ENCODE measurements around the gene LUZP1. TPM values are rescaled to one million over a fixed set of nuclear protein-coding genes. Genes with fewer than 3 reads are reported as not detected.

LUZP1 gene
- total RNA-seq, 1 experiment from 2014 or later, result 43.4 TPM

GRCh38 chr1:23081376-23081775, 87.3 kb downstream of the LUZP1 start:
- ChIA-PET POLR2A (no interaction called here), CTCF (interaction anchor here (0.6 to 3.3 kb wide), 11 partner anchors 14 to 135 kb away, joined by 3 to 32 read pairs (median 3); no protein-coding TSS in a partner anchor)
- peak overlapping the region; percentile 31 for H3K27ac Mint-ChIP-seq
- TF ChIP-seq, protein P1, sequence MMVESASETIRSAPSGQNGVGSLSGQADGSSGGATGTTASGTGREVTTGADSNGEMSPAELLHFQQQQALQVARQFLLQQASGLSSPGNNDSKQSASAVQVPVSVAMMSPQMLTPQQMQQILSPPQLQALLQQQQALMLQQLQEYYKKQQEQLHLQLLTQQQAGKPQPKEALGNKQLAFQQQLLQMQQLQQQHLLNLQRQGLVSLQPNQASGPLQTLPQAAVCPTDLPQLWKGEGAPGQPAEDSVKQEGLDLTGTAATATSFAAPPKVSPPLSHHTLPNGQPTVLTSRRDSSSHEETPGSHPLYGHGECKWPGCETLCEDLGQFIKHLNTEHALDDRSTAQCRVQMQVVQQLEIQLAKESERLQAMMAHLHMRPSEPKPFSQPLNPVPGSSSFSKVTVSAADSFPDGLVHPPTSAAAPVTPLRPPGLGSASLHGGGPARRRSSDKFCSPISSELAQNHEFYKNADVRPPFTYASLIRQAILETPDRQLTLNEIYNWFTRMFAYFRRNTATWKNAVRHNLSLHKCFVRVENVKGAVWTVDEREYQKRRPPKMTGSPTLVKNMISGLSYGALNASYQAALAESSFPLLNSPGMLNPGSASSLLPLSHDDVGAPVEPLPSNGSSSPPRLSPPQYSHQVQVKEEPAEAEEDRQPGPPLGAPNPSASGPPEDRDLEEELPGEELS (CRISPR knock-in tag; IDR thresholded peaks at IDR 0.05), result no peak
- TF ChIP-seq PRRX2 (CRISPR knock-in tag; IDR thresholded peaks at IDR 0.05), result no peak
- TF ChIP-seq CTCF (IDR thresholded peaks at IDR 0.05), result peak; percentile 26; the same call in 1 of the 2 replicates
- TF ChIP-seq ZBTB21 (CRISPR knock-in tag; IDR thresholded peaks at IDR 0.05; ENCODE audit: borderline replicate concordance), result no peak
- TF ChIP-seq NFYB (CRISPR knock-in tag; conservative IDR thresholded peaks at IDR 0.05; ENCODE audit: low read depth), result no peak
- TF ChIP-seq ZNF263 (CRISPR knock-in tag; IDR thresholded peaks at IDR 0.05; ENCODE audit: low read depth), result no peak
- TF ChIP-seq, protein P2, sequence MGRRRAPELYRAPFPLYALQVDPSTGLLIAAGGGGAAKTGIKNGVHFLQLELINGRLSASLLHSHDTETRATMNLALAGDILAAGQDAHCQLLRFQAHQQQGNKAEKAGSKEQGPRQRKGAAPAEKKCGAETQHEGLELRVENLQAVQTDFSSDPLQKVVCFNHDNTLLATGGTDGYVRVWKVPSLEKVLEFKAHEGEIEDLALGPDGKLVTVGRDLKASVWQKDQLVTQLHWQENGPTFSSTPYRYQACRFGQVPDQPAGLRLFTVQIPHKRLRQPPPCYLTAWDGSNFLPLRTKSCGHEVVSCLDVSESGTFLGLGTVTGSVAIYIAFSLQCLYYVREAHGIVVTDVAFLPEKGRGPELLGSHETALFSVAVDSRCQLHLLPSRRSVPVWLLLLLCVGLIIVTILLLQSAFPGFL (CRISPR knock-in tag; IDR thresholded peaks at IDR 0.05; ENCODE audit: borderline replicate concordance), result no peak
- no peak for TF ChIP-seq NFE2L1 (CRISPR knock-in tag; IDR thresholded peaks at IDR 0.05)
- no peak for TF ChIP-seq ZNF512 (CRISPR knock-in tag; IDR thresholded peaks at IDR 0.05; ENCODE audit: borderline replicate concordance)
- TF ChIP-seq, protein P3, sequence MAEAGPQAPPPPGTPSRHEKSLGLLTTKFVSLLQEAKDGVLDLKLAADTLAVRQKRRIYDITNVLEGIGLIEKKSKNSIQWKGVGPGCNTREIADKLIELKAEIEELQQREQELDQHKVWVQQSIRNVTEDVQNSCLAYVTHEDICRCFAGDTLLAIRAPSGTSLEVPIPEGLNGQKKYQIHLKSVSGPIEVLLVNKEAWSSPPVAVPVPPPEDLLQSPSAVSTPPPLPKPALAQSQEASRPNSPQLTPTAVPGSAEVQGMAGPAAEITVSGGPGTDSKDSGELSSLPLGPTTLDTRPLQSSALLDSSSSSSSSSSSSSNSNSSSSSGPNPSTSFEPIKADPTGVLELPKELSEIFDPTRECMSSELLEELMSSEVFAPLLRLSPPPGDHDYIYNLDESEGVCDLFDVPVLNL (CRISPR knock-in tag; IDR thresholded peaks at IDR 0.05; ENCODE audit: borderline replicate concordance, low read depth), result no peak
- TF ChIP-seq USF2 (CRISPR knock-in tag; IDR thresholded peaks at IDR 0.05), result no peak
- no peak for TF ChIP-seq E2F5 (CRISPR knock-in tag; IDR thresholded peaks at IDR 0.05)
- TF ChIP-seq, protein P4, sequence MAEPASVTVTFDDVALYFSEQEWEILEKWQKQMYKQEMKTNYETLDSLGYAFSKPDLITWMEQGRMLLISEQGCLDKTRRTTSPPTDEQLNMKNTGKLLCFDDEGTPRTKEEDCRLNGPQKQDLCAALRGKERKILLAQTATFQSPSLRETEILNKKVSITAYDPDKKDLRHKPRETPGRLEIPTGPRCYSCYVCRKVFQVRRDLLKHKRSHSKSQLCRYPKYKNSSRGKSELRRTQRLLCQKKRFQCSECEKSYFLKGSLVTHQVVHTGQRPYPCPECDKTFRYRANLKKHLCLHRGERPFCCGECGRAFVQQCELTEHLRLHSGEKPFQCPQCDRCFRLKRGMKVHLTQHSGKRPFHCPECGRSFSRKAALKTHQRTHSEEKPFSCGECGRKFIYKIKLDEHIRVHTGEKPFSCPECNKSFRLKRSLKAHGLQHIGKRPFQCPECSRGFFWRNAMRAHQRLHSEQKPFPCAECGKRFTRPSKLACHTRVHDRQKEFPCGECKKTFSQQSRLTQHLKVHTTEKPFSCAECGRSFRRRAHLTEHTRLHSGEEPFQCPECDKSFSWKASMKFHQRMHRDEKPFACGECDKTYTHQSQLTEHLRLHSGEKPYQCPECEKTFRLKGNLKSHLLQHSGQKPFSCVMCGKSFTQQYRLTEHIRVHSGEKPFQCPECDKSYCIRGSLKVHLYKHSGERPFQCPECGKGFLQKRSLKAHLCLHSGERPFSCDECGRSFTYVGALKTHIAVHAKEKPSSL (CRISPR knock-in tag; conservative IDR thresholded peaks at IDR 0.05), result no peak
- 0 out of 2 replicates have a peak, but pooled peaks have one; percentile 28 for TF ChIP-seq ZNF317 (CRISPR knock-in tag; IDR thresholded peaks at IDR 0.05; ENCODE audit: borderline replicate concordance, low read depth)
- TF ChIP-seq CREB1 (CRISPR knock-in tag; IDR thresholded peaks at IDR 0.05), result no peak
- H3K27me3 Mint-ChIP-seq (ENCODE audit: low read depth), result no peaks in the 10 kb centered on the region
- peaks cover 7% of the 10 kb centered on the region; the same call in 1 of the 2 replicates for H3K4me1 Mint-ChIP-seq
- ATAC-seq (peak; percentile 75), DNase-seq (ENCODE audit: low spot score) (peak; percentile 22)
- peaks cover 78% of the 10 kb centered on the region for H3K36me3 Mint-ChIP-seq
- no peak overlapping the region for H3K4me3 Mint-ChIP-seq
- H3K9me3 Mint-ChIP-seq, result no peaks in the 10 kb centered on the region
